Measurements from ENCODE around the gene OR6Q1.

OR6Q1 gene

DNA sequence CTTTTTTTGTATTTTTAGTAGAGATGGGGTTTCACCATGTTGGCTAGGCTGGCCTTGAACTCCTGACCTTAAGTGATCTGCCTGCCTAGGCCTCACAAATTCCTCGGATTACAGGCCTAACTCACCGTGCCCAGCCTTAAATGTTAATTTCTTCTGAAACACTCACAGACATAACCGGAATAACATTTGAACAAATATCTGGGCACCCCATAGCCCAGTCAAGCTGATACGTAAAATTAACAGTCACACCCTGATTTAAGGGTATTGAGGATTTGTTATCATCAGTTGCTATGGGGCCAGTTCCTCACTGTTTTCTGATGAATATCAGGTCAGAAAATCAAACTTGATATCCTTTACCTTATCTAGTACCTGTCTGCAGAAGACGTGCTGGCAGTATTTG lies 30.1 kb upstream of the OR6Q1 start:
- no peak overlapping the region for H2AFZ ChIP-seq (ENCODE audit: low read depth, low read length)
- H3K36me3 ChIP-seq (replicated peaks; ENCODE audit: low read depth, low read length), result no peaks in the 10 kb centered on the region
- no peak overlapping the region for H3K27ac ChIP-seq (ENCODE audit: low read length)
- no peaks in the 10 kb centered on the region for H3K4me1 ChIP-seq (ENCODE audit: low read length)
- H3K79me2 ChIP-seq (ENCODE audit: low read length), result no peaks in the 10 kb centered on the region
- no peaks in the 10 kb centered on the region for H4K20me1 ChIP-seq (ENCODE audit: insufficient read depth, low read length)
- 0 out of 2 replicates have a peak, but pooled peaks cover 2% of the 10 kb centered on the region for H3K27me3 ChIP-seq (ENCODE audit: low read depth, low read length)
- H3K9me3 ChIP-seq (ENCODE audit: insufficient read depth, low read length), result no peaks in the 10 kb centered on the region
- H3K4me3 ChIP-seq (ENCODE audit: low read length), result no peak overlapping the region
- TF ChIP-seq, protein P1, sequence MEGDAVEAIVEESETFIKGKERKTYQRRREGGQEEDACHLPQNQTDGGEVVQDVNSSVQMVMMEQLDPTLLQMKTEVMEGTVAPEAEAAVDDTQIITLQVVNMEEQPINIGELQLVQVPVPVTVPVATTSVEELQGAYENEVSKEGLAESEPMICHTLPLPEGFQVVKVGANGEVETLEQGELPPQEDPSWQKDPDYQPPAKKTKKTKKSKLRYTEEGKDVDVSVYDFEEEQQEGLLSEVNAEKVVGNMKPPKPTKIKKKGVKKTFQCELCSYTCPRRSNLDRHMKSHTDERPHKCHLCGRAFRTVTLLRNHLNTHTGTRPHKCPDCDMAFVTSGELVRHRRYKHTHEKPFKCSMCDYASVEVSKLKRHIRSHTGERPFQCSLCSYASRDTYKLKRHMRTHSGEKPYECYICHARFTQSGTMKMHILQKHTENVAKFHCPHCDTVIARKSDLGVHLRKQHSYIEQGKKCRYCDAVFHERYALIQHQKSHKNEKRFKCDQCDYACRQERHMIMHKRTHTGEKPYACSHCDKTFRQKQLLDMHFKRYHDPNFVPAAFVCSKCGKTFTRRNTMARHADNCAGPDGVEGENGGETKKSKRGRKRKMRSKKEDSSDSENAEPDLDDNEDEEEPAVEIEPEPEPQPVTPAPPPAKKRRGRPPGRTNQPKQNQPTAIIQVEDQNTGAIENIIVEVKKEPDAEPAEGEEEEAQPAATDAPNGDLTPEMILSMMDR (IDR thresholded peaks at IDR 0.05; ENCODE audit: low read depth, low read length), result no peak
- no peak for TF ChIP-seq EZH2phosphoT487 (IDR thresholded peaks at IDR 0.05; ENCODE audit: low read depth)
- H3K4me2 ChIP-seq (ENCODE audit: low read length), result no peak overlapping the region
- no peak overlapping the region for H3K9ac ChIP-seq (ENCODE audit: low read length)

DNA sequence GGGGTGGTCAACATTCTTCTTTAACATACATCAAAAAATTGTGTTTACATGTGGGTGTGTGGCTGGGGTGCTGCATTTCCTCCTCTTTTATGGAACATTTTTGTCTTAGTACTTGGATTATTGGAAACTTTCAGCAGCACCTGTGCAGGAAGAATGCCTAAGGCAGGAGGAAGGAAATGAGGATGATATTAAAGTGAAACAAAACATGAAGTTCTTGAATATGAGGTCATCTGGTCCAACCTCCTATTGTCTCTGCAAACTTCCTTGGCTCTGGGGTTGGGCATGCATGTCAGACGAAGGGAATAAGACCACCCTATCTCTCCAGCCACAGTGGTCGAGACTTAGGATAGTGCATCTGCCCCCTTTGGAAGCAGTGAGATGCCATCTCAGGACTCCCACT lies 27.7 kb upstream of the OR6Q1 start:
- no peak overlapping the region for H3K27ac ChIP-seq (ENCODE audit: low read length)
- no peaks in the 10 kb centered on the region for H3K79me2 ChIP-seq (ENCODE audit: low read length)
- no peaks in the 10 kb centered on the region for H4K20me1 ChIP-seq (ENCODE audit: insufficient read depth, low read length)
- H3K4me2 ChIP-seq (ENCODE audit: low read length), result no peak overlapping the region
- TF ChIP-seq EZH2phosphoT487 (IDR thresholded peaks at IDR 0.05; ENCODE audit: low read depth), result no peak
- TF ChIP-seq, protein P1 (IDR thresholded peaks at IDR 0.05; ENCODE audit: low read depth, low read length), result no peak
- H3K4me1 ChIP-seq (ENCODE audit: low read length), result no peaks in the 10 kb centered on the region
- H3K36me3 ChIP-seq (replicated peaks; ENCODE audit: low read depth, low read length), result no peaks in the 10 kb centered on the region
- H3K9ac ChIP-seq (ENCODE audit: low read length), result no peak overlapping the region
- no peaks in the 10 kb centered on the region for H3K9me3 ChIP-seq (ENCODE audit: insufficient read depth, low read length)
- H3K27me3 ChIP-seq (ENCODE audit: low read depth, low read length), result 0 out of 2 replicates have a peak, but pooled peaks cover 2% of the 10 kb centered on the region
- H2AFZ ChIP-seq (ENCODE audit: low read depth, low read length), result no peak overlapping the region
- H3K4me3 ChIP-seq (ENCODE audit: low read length), result no peak overlapping the region

DNA sequence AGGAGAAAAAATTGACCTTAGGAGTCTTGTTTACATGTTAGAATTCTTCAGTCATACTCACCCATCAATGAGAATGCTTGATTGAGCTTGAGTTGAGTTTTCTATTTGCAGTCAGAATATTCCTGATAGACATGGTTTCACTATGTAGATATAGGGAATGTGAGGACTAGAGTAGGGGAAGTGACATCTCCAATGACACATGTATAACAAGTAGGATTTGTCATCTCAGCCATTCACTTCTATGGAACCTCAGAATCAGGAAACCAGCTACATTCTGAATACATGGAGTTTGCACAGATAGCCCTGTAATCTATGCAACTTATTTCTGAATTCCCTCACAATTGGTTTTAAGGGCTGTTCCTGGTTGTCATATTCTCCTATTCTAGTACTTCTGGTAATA lies 27.2 kb upstream of the OR6Q1 start:
- Histone ChIP-seq H3K9me3 (ENCODE audit: insufficient read depth, low read length) (no peaks in the 10 kb centered on the region), H3K27ac (ENCODE audit: low read length) (no peak overlapping the region), H3K4me1 (ENCODE audit: low read length) (no peaks in the 10 kb centered on the region), H2AFZ (ENCODE audit: low read depth, low read length) (no peak overlapping the region), H3K4me2 (ENCODE audit: low read length) (no peak overlapping the region), H4K20me1 (ENCODE audit: insufficient read depth, low read length) (no peaks in the 10 kb centered on the region), H3K9ac (ENCODE audit: low read length) (no peak overlapping the region), H3K36me3 (replicated peaks; ENCODE audit: low read depth, low read length) (no peaks in the 10 kb centered on the region), H3K4me3 (ENCODE audit: low read length) (no peak overlapping the region), H3K79me2 (ENCODE audit: low read length) (no peaks in the 10 kb centered on the region), H3K27me3 (ENCODE audit: low read depth, low read length) (0 out of 2 replicates have a peak, but pooled peaks cover 2% of the 10 kb centered on the region)
- TF ChIP-seq EZH2phosphoT487 (IDR thresholded peaks at IDR 0.05; ENCODE audit: low read depth), result no peak
- TF ChIP-seq, protein P1 (IDR thresholded peaks at IDR 0.05; ENCODE audit: low read depth, low read length), result no peak

DNA sequence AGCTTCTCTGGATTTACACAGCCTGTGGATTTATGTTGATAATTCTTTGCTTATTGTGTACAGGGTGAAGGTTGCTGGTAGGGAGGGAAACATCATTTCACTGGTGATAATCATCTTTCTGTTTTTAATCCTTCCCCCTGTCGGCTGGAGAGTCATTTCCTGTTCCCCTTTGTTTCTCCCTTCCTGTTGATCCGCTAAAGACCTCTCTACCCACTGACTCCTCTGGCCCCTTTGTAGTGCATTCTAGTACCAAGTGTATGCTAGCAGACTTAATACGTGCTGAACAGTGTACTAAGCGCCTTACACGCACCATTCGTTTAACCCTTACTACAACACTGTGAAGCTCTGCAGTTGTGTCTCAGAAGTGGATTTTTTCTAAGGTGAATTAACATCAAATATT lies 26.1 kb upstream of the OR6Q1 start:
- no peak overlapping the region for H3K4me2 ChIP-seq (ENCODE audit: low read length)
- no peak overlapping the region for H2AFZ ChIP-seq (ENCODE audit: low read depth, low read length)
- H3K4me1 ChIP-seq (ENCODE audit: low read length), result no peaks in the 10 kb centered on the region
- no peak overlapping the region for H3K27ac ChIP-seq (ENCODE audit: low read length)
- H3K36me3 ChIP-seq (replicated peaks; ENCODE audit: low read depth, low read length), result no peaks in the 10 kb centered on the region
- no peak overlapping the region for H3K4me3 ChIP-seq (ENCODE audit: low read length)
- no peaks in the 10 kb centered on the region for H3K79me2 ChIP-seq (ENCODE audit: low read length)
- no peak overlapping the region for H3K9ac ChIP-seq (ENCODE audit: low read length)
- H3K9me3 ChIP-seq (ENCODE audit: insufficient read depth, low read length), result no peaks in the 10 kb centered on the region
- TF ChIP-seq, protein P1 (IDR thresholded peaks at IDR 0.05; ENCODE audit: low read depth, low read length), result no peak
- TF ChIP-seq EZH2phosphoT487 (IDR thresholded peaks at IDR 0.05; ENCODE audit: low read depth), result no peak
- H3K27me3 ChIP-seq (ENCODE audit: low read depth, low read length), result 0 out of 2 replicates have a peak, but pooled peaks cover 2% of the 10 kb centered on the region
- no peaks in the 10 kb centered on the region for H4K20me1 ChIP-seq (ENCODE audit: insufficient read depth, low read length)

Measured in OCI-LY3 (cell line).